SU-DHL-6 (cell line): ENCODE data around the gene C9orf43.

ENCODE experiments used
- H2AFZ ChIP-seq: fragments of 200-600 bp; sonication (generic); 2 replicates; pipeline ENCODE4 v1.6.1; 2014; ENCODE audit warnings: low read depth, mild to moderate bottlenecking, moderate library complexity, mixed read lengths, antibody characterized with exemption, low read length; ENCODE audit not compliant: severe bottlenecking
- H3F3A ChIP-seq: fragments of 200-600 bp; shearing (Covaris generic); 2 replicates; pipeline ENCODE4 v1.6.0; 2016; ENCODE audit warnings: antibody characterized with exemption, mild to moderate bottlenecking; ENCODE audit not compliant: insufficient read depth
- H3K27ac ChIP-seq: fragments of 200-600 bp; sonication (generic); 2 replicates; pipeline ENCODE4 v1.5.1; 2016; ENCODE audit warnings: low read depth, mild to moderate bottlenecking, low read length, moderate library complexity, mixed read lengths
- H3K27me3 ChIP-seq: fragments of 200-600 bp; sonication (generic), shearing (Covaris generic); 2 replicates; pipeline ENCODE4 v1.6.0; 2014; ENCODE audit warnings: mild to moderate bottlenecking, low read length
- H3K36me3 ChIP-seq: fragments of 200-600 bp; sonication (generic); 2 replicates; pipeline ENCODE4 v1.6.1; 2014; ENCODE audit warnings: mild to moderate bottlenecking, low read length, mixed read lengths
- H3K4me2 ChIP-seq: fragments of 300-600, 200-600 bp; shearing (Covaris generic), sonication (generic); 2 replicates; pipeline ENCODE4 v1.6.0; 2014; ENCODE audit warnings: low read length, low read depth, mild to moderate bottlenecking; ENCODE audit not compliant: poor library complexity, severe bottlenecking
- H3K4me3 ChIP-seq: fragments of 200-600 bp; sonication (generic); 2 replicates; pipeline ENCODE4 v1.5.1; 2014; ENCODE audit warnings: antibody characterized with exemption, low read length, mild to moderate bottlenecking, mixed read lengths; ENCODE audit not compliant: insufficient read depth, poor library complexity, severe bottlenecking
- H3K79me2 ChIP-seq: fragments of 200-600 bp; sonication (generic); 2 replicates; pipeline ENCODE4 v1.6.1; 2014; ENCODE audit warnings: mild to moderate bottlenecking, low read length, moderate library complexity; ENCODE audit not compliant: insufficient read depth
- H3K9ac ChIP-seq: fragments of 200-600 bp; sonication (generic); 2 replicates; pipeline ENCODE4 v1.7.0; 2014; ENCODE audit warnings: mild to moderate bottlenecking, low read length
- H3K9me2 ChIP-seq: fragments of 200-600 bp; sonication (generic); replicated peaks from 2 replicates; pipeline ENCODE4 v1.6.1; 2014; ENCODE audit warnings: low read length; ENCODE audit not compliant: insufficient read depth
- H3K9me3 ChIP-seq: fragments of 200-600 bp; sonication (generic); 2 replicates; pipeline ENCODE4 v1.6.1; 2014; ENCODE audit warnings: low read length, mixed read lengths; ENCODE audit not compliant: insufficient read depth
- H4K20me1 ChIP-seq: fragments of 200-600 bp; sonication (generic); 2 replicates; pipeline ENCODE4 v1.6.1; 2014; ENCODE audit warnings: low read depth, mild to moderate bottlenecking, antibody characterized with exemption, low read length, moderate library complexity, mixed read lengths
- CTCF ChIP-seq: fragments of 200-600 bp; sonication (generic); IDR thresholded peaks from one replicate; pipeline ENCODE4 v1.5.1; 2017; ENCODE audit warnings: antibody characterized with exemption, mild to moderate bottlenecking, low read length, moderate library complexity; ENCODE audit not compliant: insufficient read depth, poor library complexity, severe bottlenecking
- EZH2phosphoT487 ChIP-seq: fragments of 200-600 bp; sonication (generic), shearing (Covaris generic); conservative IDR thresholded peaks from 2 replicates; pipeline ENCODE4 v1.6.1; 2018; ENCODE audit warnings: mild to moderate bottlenecking, antibody characterized with exemption, low read length, moderate library complexity, mixed read lengths

Gene C9orf43

GRCh38 chr9:113391917-113392316 lies 18.6 kb upstream of the C9orf43 start:
- no peak overlapping the region for H3K4me3 ChIP-seq
- no peak for TF ChIP-seq EZH2phosphoT487
- TF ChIP-seq CTCF, result no peak
- H3K9ac ChIP-seq, result no peak overlapping the region
- no peak overlapping the region for H3K27ac ChIP-seq
- no peaks in the 10 kb centered on the region for H3K9me2 ChIP-seq
- no peaks in the 10 kb centered on the region for H3K79me2 ChIP-seq
- H3K27me3 ChIP-seq, result no peaks in the 10 kb centered on the region
- no peaks in the 10 kb centered on the region for H3K9me3 ChIP-seq
- no peaks in the 10 kb centered on the region for H4K20me1 ChIP-seq
- no peak overlapping the region for H3K4me2 ChIP-seq
- no peaks in the 10 kb centered on the region for H3K36me3 ChIP-seq
- no peak overlapping the region for H2AFZ ChIP-seq
- H3F3A ChIP-seq, result no peaks in the 10 kb centered on the region

GRCh38 chr9:113393281-113393680 lies 17.3 kb upstream of the C9orf43 start:
- TF ChIP-seq CTCF, result no peak
- no peak for TF ChIP-seq EZH2phosphoT487
- Histone ChIP-seq H3K4me3 (no peak overlapping the region), H3K79me2 (no peaks in the 10 kb centered on the region), H3K4me2 (no peak overlapping the region), H3K36me3 (no peaks in the 10 kb centered on the region), H4K20me1 (no peaks in the 10 kb centered on the region), H3K9ac (no peak overlapping the region), H2AFZ (no peak overlapping the region), H3K9me3 (no peaks in the 10 kb centered on the region), H3K27ac (no peak overlapping the region), H3F3A (no peaks in the 10 kb centered on the region), H3K27me3 (no peaks in the 10 kb centered on the region), H3K9me2 (no peaks in the 10 kb centered on the region)

- Histone ChIP-seq H3F3A (no peaks in the 10 kb centered on the region), H3K27ac (no peak overlapping the region), H3K9ac (no peak overlapping the region), H3K4me2 (no peak overlapping the region), H3K9me2 (no peaks in the 10 kb centered on the region), H2AFZ (no peak overlapping the region), H3K79me2 (peaks cover 7% of the 10 kb centered on the region; the same call in 1 of the 2 replicates), H3K36me3 (no peaks in the 10 kb centered on the region), H3K27me3 (no peaks in the 10 kb centered on the region), H3K9me3 (no peaks in the 10 kb centered on the region), H3K4me3 (no peak overlapping the region), H4K20me1 (no peaks in the 10 kb centered on the region)
- TF ChIP-seq CTCF, result no peak
- no peak for TF ChIP-seq EZH2phosphoT487
These were observed 15.3 kb upstream of the C9orf43 start for GRCh38 chr9:113395000-113395861.
